ENCODE measurements around the gene C1QL2.

Gene C1QL2

GRCh38 chr2:119178776-119179175 lies 20.2 kb upstream of the C1QL2 start:
- TF ChIP-seq POLR2A (IDR thresholded peaks at IDR 0.05; ENCODE audit: low read depth, low read length) (no peak), POLR2AphosphoS5 (IDR thresholded peaks at IDR 0.05; ENCODE audit: low read depth, low read length) (no peak), TAF1 (IDR thresholded peaks at IDR 0.05; ENCODE audit: borderline replicate concordance, low read depth, low read length) (no peak)
- DNase-seq (ENCODE audit: insufficient read length) (no peak), FAIRE-seq (no peak)

DNA sequence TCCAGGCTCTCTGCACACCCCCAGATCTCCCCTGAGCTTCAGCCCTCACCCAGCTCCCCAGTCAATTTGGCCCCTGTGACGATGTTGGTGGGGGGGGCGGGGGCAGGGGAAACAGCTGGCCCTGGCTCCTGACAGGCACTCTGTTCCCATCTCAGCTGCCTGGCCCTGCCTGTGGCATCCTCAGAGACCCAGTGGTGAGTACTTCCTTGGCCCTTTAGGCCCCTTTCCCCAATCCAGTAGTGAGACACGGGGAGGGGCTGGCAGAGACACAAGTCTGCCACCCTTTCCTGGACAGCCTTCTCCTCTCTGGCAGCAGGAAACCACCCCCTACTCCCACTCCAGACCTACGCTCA lies 19.3 kb upstream of the C1QL2 start:
- no peak for TF ChIP-seq TAF1 (IDR thresholded peaks at IDR 0.05; ENCODE audit: borderline replicate concordance, low read depth, low read length)
- no peak for TF ChIP-seq POLR2AphosphoS5 (IDR thresholded peaks at IDR 0.05; ENCODE audit: low read depth, low read length)
- no peak for TF ChIP-seq POLR2A (IDR thresholded peaks at IDR 0.05; ENCODE audit: low read depth, low read length)
- DNase-seq (ENCODE audit: insufficient read length) = no peak
- no peak for FAIRE-seq

DNA sequence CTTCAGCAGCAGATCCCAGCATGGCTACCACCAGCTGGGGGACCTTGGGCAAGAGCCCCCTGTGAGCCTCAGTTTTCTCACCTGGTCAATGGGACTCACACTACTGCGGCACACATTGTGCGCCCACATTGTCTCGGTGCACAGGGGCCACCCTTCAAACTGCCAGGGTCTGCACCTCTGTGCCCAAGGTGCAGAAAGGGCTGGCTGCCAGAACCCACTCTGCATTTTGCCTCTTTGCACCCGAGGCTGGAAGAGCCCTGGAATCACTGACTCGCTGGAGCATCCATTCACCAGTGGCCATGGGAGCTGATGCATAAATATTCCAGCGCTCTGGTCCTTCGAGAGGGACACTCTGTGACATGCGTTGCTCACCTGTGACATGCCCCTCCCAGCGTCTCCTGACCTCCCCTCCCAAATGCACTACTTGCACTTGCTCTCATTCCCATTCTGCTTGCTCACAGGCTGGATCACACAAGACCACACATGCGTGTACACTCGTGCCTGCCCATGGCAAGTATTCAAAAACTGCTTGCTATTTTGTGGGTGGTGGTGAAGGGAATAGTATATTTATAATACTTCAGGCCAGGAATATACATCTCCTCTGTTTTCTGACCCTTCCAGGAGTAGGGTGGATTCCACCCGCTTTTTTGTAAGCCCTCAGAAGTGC lies 18.8 kb upstream of the C1QL2 start:
- DNase-seq (ENCODE audit: insufficient read length) (no peak), FAIRE-seq (no peak)
- TF ChIP-seq TAF1 (IDR thresholded peaks at IDR 0.05; ENCODE audit: borderline replicate concordance, low read depth, low read length) = no peak
- TF ChIP-seq POLR2AphosphoS5 (IDR thresholded peaks at IDR 0.05; ENCODE audit: low read depth, low read length) = no peak
- TF ChIP-seq POLR2A (IDR thresholded peaks at IDR 0.05; ENCODE audit: low read depth, low read length) = no peak

DNA sequence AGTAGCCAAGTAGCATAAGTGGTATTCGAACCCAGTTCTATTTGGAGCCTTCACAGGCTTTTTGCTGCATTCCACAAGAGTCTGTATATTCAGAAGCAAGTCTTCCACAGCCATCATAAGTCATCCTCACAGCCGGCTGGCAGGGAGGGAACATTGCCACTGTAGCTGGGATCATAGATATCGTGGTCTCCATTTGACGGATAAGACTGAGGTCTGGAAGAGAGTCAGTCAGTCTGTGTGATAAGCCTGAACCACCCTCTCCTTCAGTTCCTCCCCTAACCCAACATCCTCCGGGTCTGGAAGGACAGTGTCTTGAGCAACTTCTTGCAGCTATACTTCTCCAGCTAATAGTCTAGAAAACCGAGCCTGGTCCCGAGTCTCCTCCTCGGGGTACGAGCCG lies 17.0 kb upstream of the C1QL2 start:
- FAIRE-seq = no peak
- no peak for DNase-seq (ENCODE audit: insufficient read length)
- no peak for TF ChIP-seq TAF1 (IDR thresholded peaks at IDR 0.05; ENCODE audit: borderline replicate concordance, low read depth, low read length)
- TF ChIP-seq POLR2A (IDR thresholded peaks at IDR 0.05; ENCODE audit: low read depth, low read length) = no peak
- TF ChIP-seq POLR2AphosphoS5 (IDR thresholded peaks at IDR 0.05; ENCODE audit: low read depth, low read length) = no peak

- DNase-seq (ENCODE audit: insufficient read length) = no peak
- no peak for FAIRE-seq
- TF ChIP-seq POLR2A (IDR thresholded peaks at IDR 0.05; ENCODE audit: low read depth, low read length) = no peak
- no peak for TF ChIP-seq TAF1 (IDR thresholded peaks at IDR 0.05; ENCODE audit: borderline replicate concordance, low read depth, low read length)
Measured at GRCh38 chr2:119174993-119175347, 16.4 kb upstream of the C1QL2 start.

GRCh38 chr2:119174216-119174992 lies 15.9 kb upstream of the C1QL2 start:
- DNase-seq (ENCODE audit: insufficient read length) (peak; percentile 54), FAIRE-seq (peak; percentile 82)
- TF ChIP-seq POLR2AphosphoS5 (IDR thresholded peaks at IDR 0.05; ENCODE audit: low read depth, low read length) (no peak), TAF1 (IDR thresholded peaks at IDR 0.05; ENCODE audit: borderline replicate concordance, low read depth, low read length) (no peak), POLR2A (IDR thresholded peaks at IDR 0.05; ENCODE audit: low read depth, low read length) (no peak)

DNA sequence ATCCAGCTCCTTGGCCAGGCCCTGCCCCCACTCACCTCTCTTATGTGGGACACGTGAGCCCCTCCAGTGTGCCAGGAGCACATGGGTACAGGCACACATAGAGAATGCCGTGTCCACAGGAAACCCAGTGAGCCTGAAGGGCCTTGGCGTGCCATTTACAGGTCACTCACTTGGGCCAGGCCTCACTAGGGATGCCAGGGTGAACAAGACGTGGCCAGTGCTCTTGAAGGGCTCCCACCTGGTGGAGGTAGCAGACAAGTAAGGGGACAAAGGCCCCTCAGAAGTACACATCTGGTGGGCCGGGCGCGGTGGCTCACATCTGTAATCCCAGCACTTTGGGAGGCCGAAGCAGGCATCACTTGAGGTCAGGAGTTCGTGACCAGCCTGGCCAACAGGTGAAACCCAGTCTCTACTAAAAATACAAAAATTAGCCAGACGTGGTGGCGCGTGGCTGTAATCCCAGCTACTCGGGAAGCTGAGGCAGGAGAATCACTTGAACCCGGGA lies 15.1 kb upstream of the C1QL2 start:
- FAIRE-seq (no peak), DNase-seq (ENCODE audit: insufficient read length) (no peak)
- TF ChIP-seq POLR2AphosphoS5 (IDR thresholded peaks at IDR 0.05; ENCODE audit: low read depth, low read length) (no peak), TAF1 (IDR thresholded peaks at IDR 0.05; ENCODE audit: borderline replicate concordance, low read depth, low read length) (no peak), POLR2A (IDR thresholded peaks at IDR 0.05; ENCODE audit: low read depth, low read length) (no peak)

- no peak for TF ChIP-seq TAF1 (IDR thresholded peaks at IDR 0.05; ENCODE audit: borderline replicate concordance, low read depth, low read length)
- TF ChIP-seq POLR2A (IDR thresholded peaks at IDR 0.05; ENCODE audit: low read depth, low read length) = no peak
- TF ChIP-seq POLR2AphosphoS5 (IDR thresholded peaks at IDR 0.05; ENCODE audit: low read depth, low read length) = no peak
- DNase-seq (ENCODE audit: insufficient read length) (no peak), FAIRE-seq (no peak)
Measured at GRCh38 chr2:119170504-119170903, 12.0 kb upstream of the C1QL2 start.

- DNase-seq (ENCODE audit: insufficient read length) (no peak), FAIRE-seq (no peak)
- TF ChIP-seq POLR2A (IDR thresholded peaks at IDR 0.05; ENCODE audit: low read depth, low read length) = no peak
- no peak for TF ChIP-seq TAF1 (IDR thresholded peaks at IDR 0.05; ENCODE audit: borderline replicate concordance, low read depth, low read length)
- TF ChIP-seq POLR2AphosphoS5 (IDR thresholded peaks at IDR 0.05; ENCODE audit: low read depth, low read length) = no peak
Measured at GRCh38 chr2:119169717-119170116, 11.2 kb upstream of the C1QL2 start.

- TF ChIP-seq POLR2AphosphoS5 (IDR thresholded peaks at IDR 0.05; ENCODE audit: low read depth, low read length) (no peak), POLR2A (IDR thresholded peaks at IDR 0.05; ENCODE audit: low read depth, low read length) (no peak), TAF1 (IDR thresholded peaks at IDR 0.05; ENCODE audit: borderline replicate concordance, low read depth, low read length) (no peak)
- DNase-seq (ENCODE audit: insufficient read length) (no peak), FAIRE-seq (no peak)
Measured at GRCh38 chr2:119160361-119160990, 1.9 kb upstream of the C1QL2 start.

DNA sequence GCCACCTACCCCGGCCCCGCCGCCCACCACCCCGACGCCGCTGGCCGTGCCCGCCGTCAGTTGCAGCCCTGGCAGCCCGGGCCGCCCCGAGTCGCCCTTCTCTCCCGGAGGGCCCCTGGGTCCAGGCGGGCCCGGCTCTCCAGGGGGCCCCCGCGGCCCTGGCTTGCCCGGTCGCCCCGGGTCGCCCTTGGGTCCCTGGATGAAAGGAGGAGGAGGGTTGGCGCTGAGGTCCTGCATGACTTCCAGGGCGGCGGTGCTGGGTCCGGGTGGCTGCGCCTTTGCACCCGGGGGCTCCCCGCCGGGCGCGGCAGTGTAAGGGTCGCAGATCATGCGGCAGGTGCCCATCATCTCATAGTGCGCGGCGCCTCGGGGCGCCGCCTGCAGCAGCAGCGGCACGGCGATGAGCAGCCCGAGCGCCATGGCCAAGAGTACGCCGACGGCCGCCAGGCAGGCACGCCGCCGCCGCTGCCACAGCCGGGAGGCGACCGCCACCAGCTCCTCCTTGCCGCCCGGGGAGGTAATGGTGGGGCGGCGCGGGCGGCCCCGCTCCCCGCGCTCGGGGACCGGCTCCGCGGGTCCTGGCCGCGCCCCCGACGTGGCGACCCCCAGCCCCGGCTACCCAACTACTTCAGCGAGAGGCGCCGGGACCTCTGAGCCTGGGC lies 570 bp downstream of the C1QL2 start:
- no peak for FAIRE-seq
- TF ChIP-seq POLR2AphosphoS5 (IDR thresholded peaks at IDR 0.05; ENCODE audit: low read depth, low read length) = no peak
- TF ChIP-seq POLR2A (IDR thresholded peaks at IDR 0.05; ENCODE audit: low read depth, low read length) = no peak
- TF ChIP-seq TAF1 (IDR thresholded peaks at IDR 0.05; ENCODE audit: borderline replicate concordance, low read depth, low read length) = no peak
- no peak for DNase-seq (ENCODE audit: insufficient read length)

Measured in GM12892 (cell line).